ENCODE data around the gene SUSD4. TPM values are rescaled to one million over a fixed set of nuclear protein-coding genes. Genes with fewer than 3 reads are reported as not detected.
"Not testable (repeated sequence)": the region's sequence is repeated elsewhere in the genome, so short reads cannot be mapped to it uniquely, and the experiment has no call there.

Gene SUSD4
- total RNA-seq, 1 donor from 2014 or later, result 0.51 TPM

DNA sequence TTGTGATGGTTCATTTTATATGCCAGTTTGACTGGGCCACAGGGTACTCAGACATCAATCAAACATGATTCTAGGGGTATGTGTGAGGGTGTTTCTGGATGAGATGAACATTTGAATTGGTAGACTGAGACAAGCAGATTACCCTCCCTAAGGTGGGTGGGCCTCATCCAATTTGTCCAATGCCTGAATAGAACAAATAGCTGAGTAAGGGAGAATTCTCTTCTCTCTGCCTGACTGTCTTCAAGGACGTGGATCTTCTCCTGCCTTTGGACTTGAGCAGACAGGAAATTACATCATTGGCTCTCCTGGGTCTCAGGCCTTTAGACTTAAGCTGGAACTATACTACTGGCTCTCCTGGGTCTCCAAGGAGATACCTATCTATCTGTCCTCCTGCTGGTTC, 64.4 kb downstream of the SUSD4 start:
- intact Hi-C loops (cut with micrococcal nuclease), result no loop called here

DNA sequence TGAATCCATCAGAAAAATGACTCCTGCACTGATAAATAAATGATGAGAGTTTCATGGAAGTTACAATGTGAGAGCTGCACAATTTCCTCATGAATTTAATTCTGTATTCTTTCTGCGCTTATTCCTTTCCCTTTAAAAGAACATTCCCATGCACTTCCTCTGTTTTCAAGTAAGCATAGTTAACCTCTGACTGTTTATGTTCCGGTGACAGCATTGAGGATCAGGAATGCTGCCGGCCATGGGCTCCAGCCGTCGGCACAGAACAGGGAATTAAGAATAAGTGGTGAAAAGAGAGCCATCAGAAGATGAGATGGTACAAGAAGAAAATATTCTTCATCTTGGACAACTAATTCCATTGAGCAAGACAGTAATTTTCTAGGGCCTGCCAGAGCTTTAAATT, 65.3 kb downstream of the SUSD4 start:
- intact Hi-C loops (cut with micrococcal nuclease), result no loop called here

DNA sequence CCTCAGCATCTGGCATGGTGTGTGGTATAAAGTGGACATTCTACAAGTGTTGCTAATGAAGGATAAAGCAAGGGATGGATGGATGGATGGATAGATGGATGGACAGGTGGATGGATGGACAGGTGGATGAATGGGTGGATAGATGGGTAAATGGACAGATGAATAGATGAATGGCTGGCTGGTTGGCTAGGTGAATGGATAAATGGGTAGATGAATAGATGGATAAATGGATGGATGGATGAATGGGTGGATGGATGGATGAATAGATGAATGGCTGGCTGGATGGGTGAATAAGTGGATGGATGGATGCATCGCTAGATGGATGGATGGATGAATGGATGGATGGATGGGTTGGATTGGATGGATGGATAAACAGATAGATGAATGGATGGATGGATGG, 66.2 kb downstream of the SUSD4 start:
- intact Hi-C loops (cut with micrococcal nuclease), result no loop called here

DNA sequence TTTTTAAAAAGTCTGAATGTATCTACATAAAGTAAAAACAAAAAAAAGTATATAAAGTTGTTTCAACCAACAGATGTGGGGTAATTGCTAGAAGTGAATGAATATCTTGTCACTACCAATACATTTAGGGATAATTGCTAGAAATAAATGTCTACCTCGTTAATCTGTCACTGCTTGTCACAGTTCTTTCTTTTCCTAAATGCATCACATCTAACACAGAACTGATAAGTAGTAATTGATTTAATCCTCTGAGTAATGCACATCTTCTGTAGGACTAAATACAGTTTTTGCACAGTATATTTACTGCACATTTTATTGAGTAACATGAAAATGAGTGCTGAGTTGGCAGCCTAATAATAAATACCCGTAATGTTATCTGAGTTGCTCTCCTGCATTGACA, 72.2 kb downstream of the SUSD4 start:
- intact Hi-C loops (cut with micrococcal nuclease), result no loop called here

DNA sequence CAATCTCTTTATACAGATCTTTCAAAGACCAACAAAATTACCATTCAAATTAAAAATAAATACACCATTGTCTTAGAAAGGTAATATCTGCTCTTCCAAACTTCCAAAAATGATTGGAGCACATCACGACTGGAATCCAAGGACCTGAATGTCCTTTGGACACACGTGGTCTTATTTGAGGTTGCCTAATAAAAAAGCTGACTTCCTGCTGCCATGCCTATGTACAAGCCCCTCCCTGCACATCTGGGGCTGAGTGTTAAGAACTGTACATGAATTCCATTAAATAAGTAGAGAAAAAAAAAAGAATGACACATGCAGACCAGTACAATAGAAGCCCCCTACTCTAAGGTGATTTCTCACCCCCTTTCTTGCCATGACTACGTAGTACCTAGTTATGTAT, 73.6 kb downstream of the SUSD4 start:
- intact Hi-C loops (cut with micrococcal nuclease), result no loop called here

DNA sequence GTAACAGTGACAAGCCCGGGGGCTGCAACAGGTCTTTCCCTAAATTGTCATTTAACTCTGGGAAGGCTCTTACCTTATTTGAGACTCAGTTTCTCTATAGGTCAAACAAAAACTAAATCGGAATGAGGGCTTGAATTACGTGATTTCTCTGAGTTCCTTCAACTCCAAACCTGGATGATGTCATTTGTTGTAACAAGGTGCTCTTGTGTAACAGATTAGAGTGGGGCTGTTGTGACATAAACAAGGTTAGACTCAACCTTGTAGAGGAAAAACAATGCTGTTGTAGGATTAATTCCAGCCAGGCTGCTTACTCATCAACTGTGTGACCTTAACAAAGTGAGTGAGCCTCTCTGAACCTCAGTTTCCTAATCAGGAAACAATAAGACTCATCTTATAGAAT, 74.4 kb downstream of the SUSD4 start:
- intact Hi-C loops (cut with micrococcal nuclease), result no loop called here

DNA sequence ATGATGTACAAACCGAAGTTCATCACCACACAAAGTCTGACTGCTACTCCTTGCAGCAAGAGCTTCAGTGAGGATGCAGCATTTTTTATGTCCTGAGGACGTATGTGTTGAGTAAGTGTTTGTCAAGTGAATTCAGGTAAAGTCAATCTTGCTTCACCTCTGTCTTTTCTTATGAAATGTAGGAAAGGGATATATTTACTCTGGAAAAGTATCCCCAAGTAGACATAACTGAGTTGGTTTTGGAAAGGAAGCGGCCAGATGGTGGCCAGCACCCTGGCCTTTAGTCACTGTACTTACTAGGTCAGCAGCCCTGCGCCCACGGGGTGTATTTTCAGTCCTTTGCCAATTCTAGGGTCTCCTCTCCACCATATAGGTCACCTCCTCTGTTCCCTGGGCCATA, 75.2 kb downstream of the SUSD4 start:
- intact Hi-C loops (cut with micrococcal nuclease), result no loop called here

DNA sequence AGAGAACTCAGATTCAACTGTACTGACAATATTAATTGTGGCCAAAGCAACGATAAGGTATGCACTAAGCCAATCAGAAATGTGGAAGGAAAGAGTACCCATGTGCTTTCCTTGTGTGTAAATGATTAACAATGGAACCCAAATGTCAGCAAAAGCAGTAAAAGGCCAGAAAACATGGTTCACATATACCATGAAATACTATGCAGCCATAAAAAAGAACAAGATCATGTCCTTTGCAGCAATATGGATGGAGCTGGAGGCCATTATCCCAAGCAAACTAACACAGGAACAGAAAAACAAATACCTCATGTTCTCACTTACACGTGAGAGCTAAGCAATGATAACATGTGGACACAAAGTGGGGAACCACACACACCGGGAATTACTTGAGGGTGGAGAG, 78.5 kb downstream of the SUSD4 start:
- intact Hi-C loops (cut with micrococcal nuclease), result no loop called here

DNA sequence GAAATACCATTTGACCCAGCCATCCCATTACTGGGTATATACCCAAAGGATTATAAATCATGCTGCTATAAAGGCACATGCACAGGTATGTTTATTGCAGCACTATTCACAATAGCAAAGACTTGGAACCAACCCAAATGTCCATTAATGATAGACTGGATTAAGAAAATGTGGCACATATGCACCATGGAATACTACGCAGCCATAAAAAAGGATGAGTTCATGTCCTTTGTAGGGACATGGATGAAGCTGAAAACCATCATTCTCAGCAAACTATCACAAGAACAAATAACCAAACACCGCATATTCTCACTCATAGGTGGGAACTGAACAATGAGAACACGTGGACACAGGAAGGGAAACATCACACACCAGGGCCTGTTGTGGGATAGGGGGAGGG, 80.3 kb downstream of the SUSD4 start:
- intact Hi-C loops (cut with micrococcal nuclease), result not testable (repeated sequence)

DNA sequence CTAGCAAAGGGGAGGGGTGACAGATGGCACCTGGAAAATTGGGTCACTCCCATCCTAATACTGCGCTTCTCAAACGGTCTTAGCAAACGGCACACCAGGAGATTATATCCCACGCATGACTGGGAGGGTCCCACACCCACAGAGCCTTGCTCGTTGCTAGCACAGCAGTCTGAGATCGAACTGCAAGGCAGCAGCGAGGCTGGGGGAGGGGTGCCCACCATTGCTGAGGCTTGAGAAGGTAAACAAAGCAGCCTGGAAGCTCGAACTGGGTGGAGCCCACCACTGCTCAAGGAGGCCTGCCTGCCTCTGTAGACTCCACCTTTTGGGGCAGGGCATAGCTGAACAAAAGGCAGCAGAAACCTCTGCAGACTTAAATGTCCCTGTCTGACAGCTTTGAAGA, 85.7 kb downstream of the SUSD4 start:
- intact Hi-C loops (cut with micrococcal nuclease), result not testable (repeated sequence)

DNA sequence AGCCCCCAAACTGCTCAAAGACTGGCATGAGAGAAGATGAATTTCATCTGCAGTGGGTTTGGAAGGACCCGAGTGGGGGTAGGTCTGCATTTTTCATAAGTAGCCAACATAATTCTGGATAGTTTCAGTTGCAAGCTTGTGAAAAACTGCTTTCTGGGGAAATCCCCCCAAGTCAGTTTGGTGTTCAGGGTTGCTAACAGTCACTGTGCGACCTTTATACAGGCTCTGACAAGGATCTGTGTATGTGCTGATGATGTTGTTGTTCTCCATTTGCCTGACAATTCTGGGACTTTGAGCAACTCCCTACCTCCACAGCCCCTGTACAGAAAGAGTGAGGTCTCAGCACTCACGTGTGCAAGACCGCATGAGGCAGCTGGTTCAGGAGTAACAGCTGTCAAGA, 87.9 kb downstream of the SUSD4 start:
- intact Hi-C loops (cut with micrococcal nuclease), result no loop called here

DNA sequence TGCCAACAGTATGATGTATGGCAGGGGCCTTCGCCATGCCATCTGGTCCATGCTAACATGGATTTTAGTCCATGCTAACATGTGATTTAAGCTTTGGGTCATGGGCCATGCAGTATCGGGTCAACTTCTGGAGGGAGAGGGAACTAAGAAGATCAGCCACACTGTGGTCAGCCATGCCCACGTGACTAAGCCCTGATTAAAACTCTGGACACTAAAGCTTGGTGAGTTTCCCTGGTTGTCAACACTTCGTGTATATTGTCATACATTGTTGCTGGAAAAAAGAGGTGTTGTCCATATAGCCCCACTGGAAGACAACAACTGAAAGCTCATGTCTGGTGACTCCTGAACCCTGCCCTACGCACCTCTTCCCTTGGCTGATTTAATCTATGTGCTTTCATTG, 90.5 kb downstream of the SUSD4 start:
- intact Hi-C loops (cut with micrococcal nuclease), result no loop called here

DNA sequence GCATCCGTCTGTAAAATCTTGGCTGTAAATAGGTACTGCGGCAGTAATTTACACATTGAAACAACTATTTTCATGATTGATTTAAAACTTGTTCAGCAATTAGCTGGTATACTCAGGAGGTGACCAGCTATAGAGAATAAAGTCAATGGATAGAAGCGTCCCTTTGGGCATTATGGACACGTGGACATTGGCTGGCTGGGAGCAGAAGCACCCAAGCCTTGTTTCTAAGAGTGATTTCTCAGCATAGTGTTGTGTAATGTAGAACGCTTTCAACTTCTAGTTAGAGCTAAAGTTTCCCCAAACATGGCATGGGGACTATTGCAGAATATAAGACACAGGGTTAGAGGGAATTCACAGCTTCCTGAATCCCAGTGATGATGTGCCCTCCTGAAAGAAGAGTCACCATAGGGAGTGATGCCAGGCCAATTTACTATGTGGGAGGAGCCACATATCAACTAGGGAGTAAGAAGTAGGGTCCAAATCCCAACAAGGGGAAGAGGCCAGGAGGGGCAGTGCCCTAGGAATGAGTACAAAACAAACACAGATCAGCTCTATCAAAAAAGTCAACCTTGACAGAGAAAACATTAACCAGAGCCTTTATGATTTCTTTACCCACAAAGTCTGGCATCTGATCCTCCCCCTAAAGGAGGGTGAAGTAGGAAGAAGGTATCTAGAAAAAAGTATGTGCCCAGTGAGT, 92.7 kb downstream of the SUSD4 start:
- intact Hi-C loops (cut with micrococcal nuclease), result no loop called here

DNA sequence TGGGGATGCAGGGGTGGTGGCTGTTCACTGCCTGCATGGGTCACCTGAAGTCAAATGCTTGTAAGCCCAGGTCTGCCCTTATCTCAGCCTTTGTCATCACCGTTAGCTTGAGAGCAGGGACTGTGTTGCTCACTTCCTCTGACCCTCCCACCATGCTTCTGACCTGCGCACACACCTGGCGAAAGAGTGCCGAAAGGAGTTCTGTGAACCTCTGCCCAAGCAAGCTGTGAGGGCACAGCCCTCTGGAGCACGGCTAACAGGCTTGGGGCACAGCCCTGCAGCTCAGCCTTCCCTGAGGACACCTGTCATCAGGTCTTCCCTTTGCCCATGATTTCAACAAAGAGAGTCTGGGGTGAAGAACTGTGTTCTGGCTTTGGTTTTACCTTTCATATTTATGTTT, 93.8 kb downstream of the SUSD4 start:
- intact Hi-C loops (cut with micrococcal nuclease), result no loop called here

DNA sequence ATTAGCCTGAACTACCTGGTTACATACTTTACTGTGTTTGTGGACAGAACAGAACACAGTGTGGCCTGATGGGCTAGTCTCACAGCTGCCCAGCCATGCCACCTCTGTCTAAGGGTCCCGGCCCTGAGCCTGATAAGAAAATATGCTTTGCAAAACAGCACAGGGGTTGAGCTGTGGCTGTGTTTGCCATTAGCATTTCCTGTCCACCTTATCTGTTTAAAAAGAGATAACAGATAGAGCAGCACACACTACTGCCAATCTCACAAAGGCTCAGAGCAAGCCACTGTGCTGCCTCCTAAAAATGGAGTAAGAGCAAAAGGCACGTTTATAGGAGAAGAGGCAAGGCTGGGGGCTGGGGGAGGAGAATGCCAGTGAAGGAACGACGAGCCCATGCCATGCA, 95.0 kb downstream of the SUSD4 start:
- intact Hi-C loops (cut with micrococcal nuclease), result no loop called here

DNA sequence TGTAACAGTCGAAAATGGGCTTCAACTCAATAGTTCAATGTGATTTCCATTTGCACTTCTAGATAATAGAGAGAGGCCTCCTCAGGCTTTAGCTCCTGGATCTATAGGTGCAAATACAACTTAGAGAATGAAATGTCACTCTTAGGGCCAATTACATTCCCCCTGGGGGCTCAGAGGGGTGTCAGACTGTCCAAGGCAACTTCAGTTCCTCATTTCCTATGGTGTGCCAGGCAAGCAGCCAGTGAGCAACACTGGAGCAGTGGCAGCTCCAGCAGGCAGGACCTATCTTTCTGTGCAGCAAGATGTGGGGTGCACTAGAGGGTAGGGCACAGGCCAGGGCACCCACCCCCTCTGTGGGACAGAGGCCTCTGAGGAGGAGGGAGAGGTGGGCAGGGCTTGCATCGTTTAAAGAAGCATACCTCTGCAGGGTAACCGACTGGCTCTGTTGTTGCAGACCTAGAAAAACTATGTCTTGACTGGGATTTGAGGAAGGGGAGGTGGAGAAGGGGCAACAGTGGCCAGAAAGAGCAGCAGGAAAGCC, 97.3 kb downstream of the SUSD4 start:
- intact Hi-C loops (cut with micrococcal nuclease), result no loop called here

DNA sequence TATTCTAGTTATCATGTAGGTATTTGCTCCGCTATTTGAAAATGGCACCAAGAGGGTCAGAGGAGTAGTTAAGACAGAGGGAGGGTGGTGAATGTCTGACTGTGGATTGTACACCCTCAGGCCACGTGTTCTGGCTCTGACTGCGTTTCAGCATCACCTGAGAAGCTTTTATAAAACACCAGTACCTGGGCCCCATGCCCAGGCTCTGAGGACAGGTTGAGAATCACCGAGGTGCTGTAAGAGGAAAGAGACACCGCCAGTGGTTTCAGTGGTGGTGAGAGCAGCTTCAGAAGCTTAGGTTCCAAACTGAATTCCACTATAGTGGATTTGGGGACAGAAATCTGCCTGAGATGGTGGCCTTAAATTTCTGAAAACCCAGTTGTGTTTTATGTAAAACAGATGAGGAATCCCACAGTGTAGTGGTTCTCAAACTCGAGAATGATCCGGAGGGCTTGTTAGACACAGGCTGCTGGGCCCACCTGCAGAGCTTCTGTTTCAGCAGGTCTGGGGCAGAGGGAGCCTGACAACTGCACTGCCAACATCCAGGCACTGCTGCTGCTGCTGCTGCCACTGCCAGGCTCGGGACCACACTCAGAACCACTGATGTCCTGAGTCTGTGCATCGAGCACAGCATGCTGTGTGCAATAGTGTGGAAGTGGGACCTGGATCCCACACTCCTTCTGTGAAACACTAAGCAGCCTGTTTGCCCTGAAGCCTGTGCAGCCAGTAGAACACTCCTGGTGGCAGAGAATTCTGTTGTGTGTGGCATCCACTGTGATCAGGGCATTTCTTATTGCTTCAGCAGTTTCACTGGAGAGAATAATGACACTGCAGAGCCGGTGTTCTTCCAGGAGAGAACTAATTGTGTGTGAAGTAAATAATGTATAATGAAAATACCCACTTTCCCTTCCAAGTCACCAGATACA, 98.7 kb downstream of the SUSD4 start:
- intact Hi-C loops (cut with micrococcal nuclease), result no loop called here

DNA sequence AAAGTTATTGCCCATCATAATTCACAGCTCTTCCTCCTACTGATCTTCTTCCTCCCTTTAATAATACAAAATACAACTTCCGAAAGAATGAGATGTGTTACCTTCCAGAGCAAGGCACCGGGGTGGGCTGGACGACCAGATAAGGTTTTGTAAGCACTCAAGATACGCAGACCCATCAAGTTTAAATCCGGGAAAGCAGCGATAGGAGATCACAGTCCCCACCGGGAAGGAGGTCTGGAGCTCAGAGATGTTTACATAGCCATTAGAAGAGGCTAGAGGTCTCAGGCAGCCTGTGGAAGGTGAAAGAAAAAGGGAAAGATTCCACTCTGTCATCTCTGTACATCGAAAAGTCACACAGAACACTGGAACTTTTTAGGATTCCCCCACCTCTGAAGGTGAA, 99.4 kb downstream of the SUSD4 start:
- intact Hi-C loops (cut with micrococcal nuclease), result no loop called here

DNA sequence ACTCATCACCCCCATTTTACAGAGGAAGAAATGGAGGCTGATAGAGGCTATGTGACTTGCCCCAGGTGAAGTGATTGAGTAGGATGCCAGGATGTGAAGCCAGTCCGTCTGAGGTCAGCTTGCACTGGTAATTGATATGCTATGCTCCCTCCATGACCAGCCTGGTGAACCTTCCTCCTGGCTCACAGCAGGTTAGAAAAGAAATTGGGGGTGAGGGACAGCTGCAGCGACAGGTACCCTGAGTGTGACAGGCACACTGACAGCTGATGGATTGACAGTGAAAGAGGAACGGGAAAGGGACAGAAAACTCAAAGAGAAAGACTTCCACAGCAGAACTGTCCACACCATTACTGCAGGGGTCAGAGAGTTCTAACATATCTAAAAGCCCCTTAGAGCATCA, 102.1 kb downstream of the SUSD4 start:
- intact Hi-C loops (cut with micrococcal nuclease), result no loop called here

DNA sequence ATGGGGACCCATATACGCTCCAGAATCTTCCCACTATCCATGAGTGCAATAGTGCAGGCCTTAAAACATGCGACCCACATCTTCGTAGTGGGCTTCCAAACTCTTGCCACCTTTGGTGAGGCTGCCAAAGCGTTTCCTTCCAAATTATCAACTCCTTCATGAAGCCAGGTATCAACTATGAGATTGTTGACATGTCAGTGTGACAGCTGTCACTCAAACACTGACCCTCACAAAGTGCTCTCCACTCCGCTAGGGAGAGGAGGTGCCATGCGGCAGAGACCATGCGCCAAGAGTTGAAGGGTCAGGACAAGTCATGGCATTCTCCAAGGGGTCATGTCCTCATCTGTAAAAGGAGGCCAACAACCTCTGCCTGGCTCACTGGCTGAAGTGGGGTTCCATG, 103.3 kb downstream of the SUSD4 start:
- intact Hi-C loops (cut with micrococcal nuclease), result no loop called here

DNA sequence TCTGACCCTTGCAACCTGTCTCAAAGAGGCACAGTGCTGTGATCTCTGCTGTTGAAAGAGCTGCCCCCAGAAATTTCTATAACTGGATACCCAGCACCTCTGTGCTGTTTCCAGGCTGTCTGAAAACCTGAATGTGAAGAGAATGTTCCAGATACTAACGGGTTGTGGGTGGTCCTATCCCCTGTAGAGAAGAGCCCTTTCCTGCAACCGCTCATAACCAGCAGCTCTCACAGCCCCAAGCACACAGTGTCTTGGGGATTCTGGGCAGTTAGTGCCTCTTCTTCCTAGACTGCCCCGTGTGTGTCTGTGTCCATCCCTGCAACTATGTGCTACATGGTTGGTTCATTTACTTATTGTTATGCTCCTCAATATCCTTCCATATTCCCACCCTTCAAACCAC, 104.5 kb downstream of the SUSD4 start:
- intact Hi-C loops (cut with micrococcal nuclease), result no loop called here

DNA sequence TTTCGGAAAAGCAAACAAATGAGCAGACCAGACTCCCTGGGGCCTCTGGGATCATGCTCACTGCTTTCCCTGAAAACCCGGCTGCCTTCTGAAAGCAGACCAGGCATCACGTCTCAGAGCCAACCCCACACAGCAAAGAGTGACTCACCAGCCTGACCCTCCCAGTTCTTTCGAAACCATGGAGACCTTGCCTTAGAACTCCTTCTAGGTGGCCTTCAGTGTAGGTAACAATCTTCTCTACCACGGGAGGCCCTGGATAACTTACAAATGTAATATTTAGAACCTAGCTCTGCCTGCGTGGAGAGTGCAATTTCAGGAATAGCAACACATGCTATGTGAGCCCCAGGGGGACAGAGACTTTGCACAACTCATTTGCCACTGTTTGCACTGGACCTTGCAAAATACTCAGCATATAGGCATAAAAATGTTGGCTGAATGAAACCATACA, 105.2 kb downstream of the SUSD4 start:
- intact Hi-C loops (cut with micrococcal nuclease), result no loop called here
